Left lung (tissue), 10 donors: Measurements from ENCODE around the gene GH1. TPM values are rescaled to one million over a fixed set of nuclear protein-coding genes. Genes with fewer than 3 reads are reported as not detected.

Experiments
- ATAC-seq: fragments of 200-7000 bp; cut with Tn5 transposase; one replicate; pipeline ENCODE4 v1.9.1; 2020; ENCODE audit warnings: moderate library complexity
- DNase-seq, 4 donors: peaks; one replicate each; pipeline ENCODE4 v3.0.0-alpha.2; 2013 to 2020
- H3K27ac ChIP-seq, 2 donors: fragments of 200-600 bp; sonication (generic) in 1 of 2; one replicate each; pipeline versions ENCODE4 v1.5.0 to v1.8.0; 2020 to 2021
- H3K27me3 ChIP-seq, 2 donors: fragments of 200-600 bp; sonication (generic) in 1 of 2; one replicate each; pipeline versions ENCODE4 v1.5.0 to v1.8.0; 2020 to 2021
- H3K36me3 ChIP-seq, 2 donors: fragments of 200-600 bp; sonication (generic) in 1 of 2; one replicate each; pipeline versions ENCODE4 v1.5.0 to v1.8.0; 2020 to 2021
- H3K4me1 ChIP-seq, 2 donors: fragments of 200-600 bp; one replicate each; pipeline ENCODE4 v1.8.0; 2021
- H3K4me3 ChIP-seq, 2 donors: fragments of 200-600 bp; sonication (generic) in 1 of 2; one replicate each; pipeline versions ENCODE4 v1.5.0 to v1.8.0; 2020 to 2021; ENCODE audit warnings: mild to moderate bottlenecking in 1 of 2
- H3K9me3 ChIP-seq, 2 donors: fragments of 200-600 bp; sonication (generic) in 1 of 2; one replicate each; pipeline versions ENCODE4 v1.5.0 to v1.8.0; 2020 to 2021
- intact Hi-C, 2 donors: fragments of 100-400 bp; cut with DNase I; formaldehyde crosslinking; loops; one replicate each; pipeline versions ENCODE4 v1.11.2 to v1.14.2; 2022
- polyA plus RNA-seq, 6 donors: library from polyadenylated mRNA; unstranded; fragments of 120-200 nt; gene quantifications; one replicate each; pipeline ENCODE4 v1.2.1, GENCODE V29; 2013; ENCODE audit not compliant: insufficient read length in 6 of 6
- total RNA-seq, 2 donors: library from RNA; stranded (reverse); fragmentation: NEBNext Ultra II Directional; extraction: Animal tissue kit (Norgen Biotek cat#: 25700); gene quantifications; one replicate each; pipeline ENCODE4 v1.2.1, GENCODE V29; 2021
- TF ChIP-seq, protein P1 (sequence below), 2 donors: fragments of 200-600 bp; sonication (generic) in 1 of 2; IDR thresholded peaks; one replicate each; pipeline versions ENCODE4 v1.5.0 to v1.8.0; 2021; ENCODE audit warnings: antibody characterized with exemption in 2 of 2
- donor health status: DM: no; HTN: yes; CAD: no.
- donor health status: DM: no; HTN: no; CAD: no.

GH1 gene
- total and polyA plus RNA-seq, 8 donors, result not detected

DNA sequence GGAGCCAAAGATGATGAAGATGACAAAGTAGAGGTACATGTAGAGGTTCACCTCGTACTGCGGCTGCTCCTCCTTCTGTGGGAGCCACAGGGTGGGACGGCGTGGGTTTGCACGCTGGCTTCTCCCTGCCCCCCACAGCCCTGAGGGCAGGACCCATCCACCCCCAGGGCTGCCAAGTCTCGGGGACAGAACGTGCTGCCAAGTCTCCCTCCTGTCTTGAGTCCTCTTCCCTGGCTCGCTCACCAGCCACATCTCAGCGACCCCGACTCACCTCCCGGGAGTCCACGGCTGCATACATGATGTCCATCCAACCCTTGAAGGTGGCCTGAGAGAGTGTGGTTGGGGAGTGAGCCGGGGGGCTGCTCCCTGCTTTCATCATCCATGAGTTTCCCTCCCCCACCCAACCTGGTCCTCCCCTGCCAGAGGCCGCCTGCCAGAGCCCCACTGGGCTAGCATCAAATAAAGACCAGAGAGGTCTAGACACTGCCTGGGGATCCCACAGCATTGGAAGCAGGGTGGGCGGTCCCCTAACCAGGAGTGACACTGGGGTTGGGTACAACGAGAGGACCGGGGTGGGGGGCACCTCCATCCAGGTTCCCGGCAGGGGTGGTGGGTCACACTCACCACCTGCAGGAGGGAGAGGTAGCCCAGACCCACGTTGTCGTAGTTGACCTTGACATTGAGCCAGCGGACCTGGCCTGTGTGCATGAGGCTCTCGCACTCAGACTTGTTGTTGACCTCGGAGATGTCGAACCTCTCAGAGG lies 26.3 kb upstream of the GH1 start:
- intact Hi-C loops, result no loop called here
- ATAC-seq, result no peak

DNA sequence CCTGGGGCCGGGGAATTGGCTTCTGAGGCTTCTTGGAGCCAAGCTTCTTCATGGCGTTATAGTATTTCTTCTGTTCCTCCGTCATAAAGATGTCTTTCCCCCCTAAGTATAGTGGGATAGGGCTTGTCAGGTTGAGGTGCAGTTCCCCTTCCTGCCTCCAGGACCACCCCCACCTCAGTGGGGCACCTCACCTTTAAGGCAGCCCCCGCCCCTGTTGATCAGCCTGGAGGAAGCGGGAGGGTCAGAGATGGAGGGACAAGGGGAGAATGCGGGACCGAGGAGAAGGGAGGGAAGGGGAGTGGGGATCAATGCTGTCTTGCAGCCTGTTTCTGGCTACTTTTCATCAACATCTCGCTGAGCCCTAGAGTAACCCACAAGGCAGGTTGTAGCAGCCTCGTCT lies 25.1 kb upstream of the GH1 start:
- no peak for DNase-seq
- Histone ChIP-seq H3K27me3 (no peaks in the 10 kb centered on the region), H3K4me1 (peaks cover 0 to 12% of the 10 kb centered on the region in 2 donors), H3K27ac (no peak overlapping the region), H3K9me3 (no peaks in the 10 kb centered on the region), H3K4me3 (no peak overlapping the region), H3K36me3 (no peaks in the 10 kb centered on the region)
- no peak for ATAC-seq
- TF ChIP-seq, protein P1, sequence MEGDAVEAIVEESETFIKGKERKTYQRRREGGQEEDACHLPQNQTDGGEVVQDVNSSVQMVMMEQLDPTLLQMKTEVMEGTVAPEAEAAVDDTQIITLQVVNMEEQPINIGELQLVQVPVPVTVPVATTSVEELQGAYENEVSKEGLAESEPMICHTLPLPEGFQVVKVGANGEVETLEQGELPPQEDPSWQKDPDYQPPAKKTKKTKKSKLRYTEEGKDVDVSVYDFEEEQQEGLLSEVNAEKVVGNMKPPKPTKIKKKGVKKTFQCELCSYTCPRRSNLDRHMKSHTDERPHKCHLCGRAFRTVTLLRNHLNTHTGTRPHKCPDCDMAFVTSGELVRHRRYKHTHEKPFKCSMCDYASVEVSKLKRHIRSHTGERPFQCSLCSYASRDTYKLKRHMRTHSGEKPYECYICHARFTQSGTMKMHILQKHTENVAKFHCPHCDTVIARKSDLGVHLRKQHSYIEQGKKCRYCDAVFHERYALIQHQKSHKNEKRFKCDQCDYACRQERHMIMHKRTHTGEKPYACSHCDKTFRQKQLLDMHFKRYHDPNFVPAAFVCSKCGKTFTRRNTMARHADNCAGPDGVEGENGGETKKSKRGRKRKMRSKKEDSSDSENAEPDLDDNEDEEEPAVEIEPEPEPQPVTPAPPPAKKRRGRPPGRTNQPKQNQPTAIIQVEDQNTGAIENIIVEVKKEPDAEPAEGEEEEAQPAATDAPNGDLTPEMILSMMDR (IDR thresholded peaks at IDR 0.05), result no peak
- intact Hi-C loops, result no loop called here

More for the DNA sequence above, 26.3 kb upstream of the GH1 start:
- peaks cover 0 to 12% of the 10 kb centered on the region in 2 donors for H3K4me1 ChIP-seq
- H3K9me3 ChIP-seq, result no peaks in the 10 kb centered on the region
- no peak overlapping the region for H3K27ac ChIP-seq
- H3K4me3 ChIP-seq, result no peak overlapping the region
- no peaks in the 10 kb centered on the region for H3K36me3 ChIP-seq
- TF ChIP-seq, protein P1 (IDR thresholded peaks at IDR 0.05), result no peak
- no peak for DNase-seq
- no peaks in the 10 kb centered on the region for H3K27me3 ChIP-seq

DNA sequence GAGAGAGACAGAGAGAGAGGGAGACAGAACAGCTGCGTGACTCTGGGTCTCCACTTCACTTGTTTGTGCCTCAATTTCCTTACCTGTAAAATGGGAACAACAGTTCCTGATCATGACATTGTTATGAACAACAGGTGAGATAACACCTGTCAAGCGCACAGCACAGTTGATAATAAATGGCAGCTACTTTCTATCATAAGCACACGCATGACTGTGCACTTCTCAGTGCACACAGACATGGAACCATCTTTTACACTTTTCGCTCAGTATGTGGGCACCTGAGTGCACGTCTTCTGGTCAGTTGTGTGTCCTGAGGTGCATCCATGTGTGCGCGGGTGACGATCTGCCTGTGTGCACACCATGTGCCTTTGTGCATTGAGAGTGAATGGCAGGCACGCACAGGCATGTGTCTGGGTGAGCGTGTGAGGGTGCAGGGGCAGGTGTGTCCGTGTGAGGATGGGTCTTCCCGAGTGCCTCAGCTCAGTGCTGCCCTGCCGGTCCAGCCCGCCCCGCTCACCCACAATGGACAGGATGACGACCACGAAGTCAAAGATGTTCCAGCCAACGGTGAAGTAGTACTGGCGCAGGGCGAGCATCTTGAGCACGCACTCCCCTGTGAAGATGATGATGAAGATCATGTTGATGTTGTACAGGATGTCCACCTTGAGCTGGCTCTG lies 23.8 kb upstream of the GH1 start:
- DNase-seq (no peak), ATAC-seq (no peak)
- no peaks in the 10 kb centered on the region for H3K27me3 ChIP-seq
- TF ChIP-seq, protein P1 (IDR thresholded peaks at IDR 0.05), result no peak
- intact Hi-C loops, result no loop called here
- no peaks in the 10 kb centered on the region for H3K36me3 ChIP-seq
- peaks cover 0 to 12% of the 10 kb centered on the region in 2 donors for H3K4me1 ChIP-seq
- no peak overlapping the region for H3K4me3 ChIP-seq
- H3K27ac ChIP-seq, result no peak overlapping the region
- H3K9me3 ChIP-seq, result no peaks in the 10 kb centered on the region

DNA sequence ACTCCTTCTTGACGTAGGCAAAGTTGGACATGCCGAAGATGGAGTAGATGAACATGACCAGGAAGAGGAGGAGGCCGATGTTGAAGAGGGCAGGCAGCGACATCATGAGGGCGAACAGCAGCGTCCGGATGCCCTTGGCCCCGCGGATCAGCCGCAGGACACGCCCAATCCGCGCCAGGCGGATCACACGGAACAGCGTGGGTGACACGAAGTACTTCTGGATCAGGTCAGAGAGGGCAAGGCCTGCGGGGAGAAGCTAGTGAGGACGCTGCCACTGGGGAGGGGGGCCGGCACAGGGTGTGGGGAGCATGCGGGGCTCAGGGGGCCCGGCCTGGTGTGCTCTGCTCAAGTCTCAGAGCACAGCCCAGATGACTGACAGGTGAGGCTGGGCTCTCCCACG lies 23.1 kb upstream of the GH1 start:
- Histone ChIP-seq H3K27me3 (no peaks in the 10 kb centered on the region), H3K4me1 (peaks cover 0 to 10% of the 10 kb centered on the region in 2 donors), H3K27ac (no peak overlapping the region), H3K36me3 (no peaks in the 10 kb centered on the region), H3K4me3 (no peak overlapping the region), H3K9me3 (no peaks in the 10 kb centered on the region)
- ATAC-seq (no peak), DNase-seq (no peak)
- TF ChIP-seq, protein P1 (IDR thresholded peaks at IDR 0.05), result no peak
- intact Hi-C loops, result no loop called here

DNA sequence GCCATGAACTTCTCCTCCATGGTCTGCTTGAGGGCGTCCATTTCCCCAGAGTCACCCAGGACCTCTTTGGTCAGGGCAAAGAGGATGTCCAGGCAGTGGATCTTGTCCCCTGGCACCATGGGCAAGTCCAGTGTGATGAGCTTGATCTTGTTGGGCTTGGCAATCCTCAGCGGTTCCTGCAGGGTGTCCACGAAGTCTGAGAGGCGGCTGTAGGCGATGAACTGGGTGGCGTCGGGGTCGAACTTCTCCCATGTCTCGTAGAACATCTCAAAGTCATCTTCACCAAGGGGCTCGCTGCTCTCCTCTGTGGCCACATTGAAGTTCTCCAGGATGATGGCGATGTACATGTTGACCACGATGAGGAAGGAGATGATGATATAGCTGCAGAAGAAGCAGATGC lies 22.5 kb upstream of the GH1 start:
- Histone ChIP-seq H3K27me3 (no peaks in the 10 kb centered on the region), H3K36me3 (no peaks in the 10 kb centered on the region), H3K27ac (no peak overlapping the region), H3K9me3 (no peaks in the 10 kb centered on the region), H3K4me1 (peaks cover 0 to 4% of the 10 kb centered on the region in 2 donors), H3K4me3 (no peak overlapping the region)
- DNase-seq (no peak), ATAC-seq (no peak)
- intact Hi-C loops, result no loop called here
- TF ChIP-seq, protein P1 (IDR thresholded peaks at IDR 0.05), result no peak
